K562 (cell line): ENCODE results near the gene CREG1. TPM values are rescaled to one million over a fixed set of nuclear protein-coding genes. Genes with fewer than 3 reads are reported as not detected.

Experiments
- ATAC-seq: fragments of 200-7000 bp; cut with Tn5 transposase; 3 replicates; pipeline ENCODE4 v1.9.1; 2020; ENCODE audit warnings: moderate library complexity
- BruUV-seq: library from RNA; stranded (reverse); fragments of 400-500 nt; replicated peaks from 2 replicates; lab custom pipeline; 2021; lab: Mats Ljungman, UMichigan
- CTCF ChIA-PET: fragments of 300-600 bp; formaldehyde crosslinking; extraction: SDS; loops from one replicate; lab custom pipeline; 2021; ENCODE audit warnings: low intra/inter-chr PET ratio; lab: Yijun Ruan, JAX
- POLR2A ChIA-PET: fragments of 300-600, 350-650 bp; sonication (Branson Sonifier 250); formaldehyde crosslinking; extraction: SDS; loops from one replicate; lab custom pipeline; 2021; ENCODE audit warnings: antibody characterized with exemption, inconsistent platforms; lab: Yijun Ruan, JAX
- DNase-seq, 4 experiments: peaks; one replicate each; pipeline versions ENCODE4 v3.0.0 to v3.0.0-alpha.2; 2011 to 2018; ENCODE audit warnings: low spot score in 3 of 4, mixed read lengths in 3 of 4; ENCODE audit errors: extremely low read depth in 1 of 4
- FAIRE-seq: peaks from 2 replicates; lab custom pipeline; 2011; peaks lifted over from hg19 to GRCh38; lab: Jason Lieb, UNC
- H2AFZ ChIP-seq: 2 replicates; pipeline ENCODE4 v1.6.0; 2011; ENCODE audit warnings: low read depth, low read length, control low read depth, inconsistent platforms
- H3K27ac ChIP-seq: fragments of 200-600 bp; 3 replicates; pipeline ENCODE4 v1.8.0; 2011; ENCODE audit warnings: low read depth, mild to moderate bottlenecking, control low read depth, inconsistent platforms, low read length, moderate library complexity, mixed read lengths; ENCODE audit errors: extremely low read depth
- H3K27me3 ChIP-seq, 2 experiments: fragments of 300-600 bp in 1 of 2; 2 replicates in 1 of 2; 3 replicates in 1 of 2; pipeline versions ENCODE4 v1.6.0 to v1.8.0; 2011; ENCODE audit warnings: inconsistent platforms in 2 of 2, low read length in 2 of 2, mild to moderate bottlenecking in 1 of 2, mixed read lengths in 1 of 2, moderate library complexity in 1 of 2; ENCODE audit not compliant: control insufficient read depth in 2 of 2, insufficient read depth in 2 of 2
- H3K36me3 ChIP-seq: fragments of 300-600 bp; 3 replicates; pipeline ENCODE4 v1.8.0; 2011; ENCODE audit warnings: mild to moderate bottlenecking, low read length, inconsistent platforms; ENCODE audit not compliant: control insufficient read depth, insufficient read depth
- H3K4me1 ChIP-seq, 2 experiments: fragments of 200-600 bp in 1 of 2; replicated peaks in 1 of 2; 2 replicates in 1 of 2; 3 replicates in 1 of 2; pipeline versions ENCODE4 v1.5.1 to v1.8.0; 2011; ENCODE audit warnings: inconsistent platforms in 2 of 2, low read length in 2 of 2, mild to moderate bottlenecking in 1 of 2, mixed read lengths in 1 of 2, moderate library complexity in 1 of 2; ENCODE audit not compliant: control insufficient read depth in 2 of 2, insufficient read depth in 2 of 2
- H3K4me2 ChIP-seq: 2 replicates; pipeline ENCODE4 v1.6.1; 2011; ENCODE audit warnings: low read length, control low read depth, inconsistent platforms, mixed read lengths; ENCODE audit not compliant: insufficient read depth
- H3K4me3 ChIP-seq: fragments of 200-600 bp; sonication (generic), shearing (Covaris generic); 2 replicates; pipeline ENCODE4 v1.5.1; 2016; ENCODE audit warnings: control low read depth, inconsistent platforms
- H3K79me2 ChIP-seq: fragments of 200-600 bp; 3 replicates; pipeline ENCODE4 v1.8.0; 2011; ENCODE audit warnings: low read length, inconsistent platforms; ENCODE audit not compliant: control insufficient read depth, insufficient read depth
- H3K9ac ChIP-seq, 2 experiments: 2 replicates each; pipeline versions ENCODE4 v1.6.0 to v1.6.1; 2011; ENCODE audit warnings: low read depth in 2 of 2, low read length in 2 of 2, control low read depth in 1 of 2, inconsistent platforms in 1 of 2, mild to moderate bottlenecking in 1 of 2, mixed read lengths in 1 of 2; ENCODE audit not compliant: insufficient read depth in 1 of 2
- H3K9me1 ChIP-seq: one replicate; pipeline ENCODE4 v1.6.0; 2011; ENCODE audit warnings: inconsistent platforms, mild to moderate bottlenecking, low read length, moderate library complexity; ENCODE audit not compliant: control insufficient read depth, insufficient read depth
- H3K9me3 ChIP-seq: replicated peaks from 2 replicates; pipeline ENCODE4 v1.5.1; 2011; ENCODE audit warnings: low read depth, low read length, inconsistent platforms; ENCODE audit not compliant: control insufficient read depth, insufficient read depth
- H4K20me1 ChIP-seq: replicated peaks from 2 replicates; pipeline ENCODE4 v1.6.1; 2011; ENCODE audit warnings: low read length, inconsistent platforms, mixed read lengths; ENCODE audit not compliant: control insufficient read depth, insufficient read depth
- AFF4 ChIP-seq: sonication (generic); formaldehyde crosslinking; IDR thresholded peaks from 2 replicates; pipeline ENCODE4 v1.8.0; 2023; ENCODE audit warnings: mild to moderate bottlenecking, missing genetic modification reagents
- HNRNPL ChIP-seq: fragments of 200-400 bp; formaldehyde crosslinking; IDR thresholded peaks from 2 replicates; pipeline ENCODE4 v1.6.1; 2017; ENCODE audit warnings: low read depth, mild to moderate bottlenecking, low read length
- MAX ChIP-seq: sonication (generic); formaldehyde crosslinking; IDR thresholded peaks from 2 replicates; pipeline ENCODE4 v1.9.0; 2022; ENCODE audit warnings: mild to moderate bottlenecking, missing genetic modification reagents
- NCOA4 ChIP-seq: fragments of 450-650 bp; IDR thresholded peaks from 2 replicates; pipeline ENCODE4 v1.6.1; 2018; ENCODE audit warnings: mild to moderate bottlenecking; ENCODE audit not compliant: partially characterized antibody
- PHB ChIP-seq: fragments of 250-450 bp; sonication (Bioruptor Pico); IDR thresholded peaks from 2 replicates; pipeline ENCODE4 v1.5.0; 2021
- PML ChIP-seq: IDR thresholded peaks from 2 replicates; pipeline ENCODE4 v1.6.1; 2012; ENCODE audit warnings: low read length, inconsistent platforms
- PRMT5 ChIP-seq: sonication (generic); formaldehyde crosslinking; IDR thresholded peaks from 2 replicates; pipeline ENCODE4 v1.5.0; 2020; ENCODE audit warnings: missing genetic modification reagents
- TBL1XR1 ChIP-seq, 2 experiments: IDR thresholded peaks; 2 replicates each; pipeline ENCODE4 v1.6.1; 2012; ENCODE audit warnings: improper control_type of control experiment in 2 of 2, low read length in 2 of 2, mild to moderate bottlenecking in 1 of 2
- YY1 ChIP-seq, 3 experiments: IDR thresholded peaks; 2 replicates each; pipeline ENCODE4 v1.6.1; 2011; ENCODE audit warnings: low read length in 2 of 3, mild to moderate bottlenecking in 2 of 3, moderate library complexity in 2 of 3, borderline replicate concordance in 1 of 3, control low read depth in 1 of 3, low read depth in 1 of 3; ENCODE audit not compliant: insufficient read depth in 3 of 3, insufficient replicate concordance in 2 of 3, control insufficient read depth in 1 of 3, insufficient read length in 1 of 3; ENCODE audit errors: extremely low read depth in 1 of 3
- WGBS: fragments of 100-300 bp; shearing (Covaris generic); methylation state at CpG from one replicate; pipeline ENCODE4 v1.1.6; 2016; ENCODE audit warnings: low coverage, mixed read lengths; ENCODE audit not compliant: insufficient coverage; ENCODE audit errors: missing lambda C conversion rate; 5-methylcytosine and 5-hydroxymethylcytosine counted together
- in situ Hi-C: fragments of 300-500 bp; cut with MboI; formaldehyde crosslinking; loops from 4 replicates; pipeline ENCODE4 v1.15.0; 2018; ENCODE audit warnings: inconsistent platforms, mixed read lengths
- intact Hi-C: fragments of 100-400 bp; cut with micrococcal nuclease; formaldehyde crosslinking; loops from 2 replicates; pipeline ENCODE4 v1.14.2; 2022
- polyA plus RNA-seq, 8 experiments: library from polyadenylated mRNA; depleted of rRNA in 4 of 8; stranded (reverse) in 5 of 8; unstranded in 3 of 8; fragments of >200 nt; fragmentation: Nextera tagmentation in 2 of 8; fragmentation: Illumina TruSeq in 1 of 8; extraction: Ambion mirVana in 2 of 8; extraction: Trizol in 1 of 8; gene quantifications; 2 replicates each; pipeline versions ENCODE4 v1.2.1 to v1.2.3, GENCODE V29; 2011 to 2014; ENCODE audit warnings: inconsistent platforms in 1 of 8, missing spikeins in 1 of 8
- total RNA-seq, 7 experiments: library from RNA; depleted of rRNA in 6 of 7; stranded (reverse); fragments of >200 nt in 6 of 7; fragmentation: Illumina TruSeq in 2 of 7; extraction: Trizol in 2 of 7; gene quantifications; 2 replicates each; pipeline versions ENCODE4 v1.2.1 to v1.2.3, GENCODE V29; 2011 to 2021; ENCODE audit warnings: low replicate concordance in 1 of 7
- TF ChIP-seq, protein P1 (sequence below): sonication (generic); IDR thresholded peaks from 2 replicates; pipeline ENCODE4 v1.6.1; 2016

CREG1 gene
- total and polyA plus RNA-seq, 9 of the 15 experiments (the other 6 are each of a cell fraction or from before 2014, with no cell fraction given) = 45.7 to 272 (median 161) TPM

- ATAC-seq (no peak; the same call in 2 of the 3 replicates), DNase-seq (no peak), FAIRE-seq (no peak)
- Histone ChIP-seq H3K79me2 (no peaks in the 10 kb centered on the region), H3K27me3 (peaks cover 34 to 40% of the 10 kb centered on the region in 2 experiments), H3K9me1 (no peaks in the 10 kb centered on the region), H2AFZ (peak overlapping the region; percentile 58; the same call in 1 of the 2 replicates), H3K9ac (peak overlapping the region in 1 of 2 experiments; percentile 14; a peak in 1 of 4 replicates), H3K4me3 (no peak overlapping the region), H4K20me1 (0 out of 2 replicates have a peak, but pooled peaks cover 3% of the 10 kb centered on the region), H3K4me2 (peak overlapping the region; percentile 35), H3K9me3 (no peaks in the 10 kb centered on the region), H3K27ac (no peak overlapping the region), H3K4me1 (peaks cover 0 to 5% of the 10 kb centered on the region in 2 experiments; a peak in 3 of 5 replicates), H3K36me3 (no peaks in the 10 kb centered on the region)
- intact Hi-C loops = loop anchor here (2.0 kb wide), 1 partner anchor 32 kb away; no protein-coding TSS in a partner anchor
- 4% methylated on average over 5 of the region's 5 CpGs for WGBS
- in situ Hi-C loops = no loop called here
- no TSS peak for BruUV-seq
- TF ChIP-seq AFF4 = no peak
- no peak for TF ChIP-seq HNRNPL
- peak in 1 of 3 experiments; percentile 61 for TF ChIP-seq YY1 (IDR thresholded peaks at IDR 0.05; ENCODE audit: borderline replicate concordance in 1 of 3, control insufficient read depth in 1 of 3, extremely low read depth in 1 of 3, insufficient read depth in 3 of 3, insufficient read length in 1 of 3, insufficient replicate concordance in 2 of 3, low read depth in 1 of 3, low read length in 2 of 3)
- TF ChIP-seq PRMT5 (CRISPR knock-in tag) = no peak
- no peak for TF ChIP-seq PHB (CRISPR knock-in tag)
- TF ChIP-seq, protein P1, sequence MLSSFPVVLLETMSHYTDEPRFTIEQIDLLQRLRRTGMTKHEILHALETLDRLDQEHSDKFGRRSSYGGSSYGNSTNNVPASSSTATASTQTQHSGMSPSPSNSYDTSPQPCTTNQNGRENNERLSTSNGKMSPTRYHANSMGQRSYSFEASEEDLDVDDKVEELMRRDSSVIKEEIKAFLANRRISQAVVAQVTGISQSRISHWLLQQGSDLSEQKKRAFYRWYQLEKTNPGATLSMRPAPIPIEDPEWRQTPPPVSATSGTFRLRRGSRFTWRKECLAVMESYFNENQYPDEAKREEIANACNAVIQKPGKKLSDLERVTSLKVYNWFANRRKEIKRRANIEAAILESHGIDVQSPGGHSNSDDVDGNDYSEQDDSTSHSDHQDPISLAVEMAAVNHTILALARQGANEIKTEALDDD = 0 out of 2 replicates have a peak, but pooled peaks have one; percentile 5
- TF ChIP-seq TBL1XR1 (IDR thresholded peaks at IDR 0.05; ENCODE audit: low read length in 2 of 2) = no peak
- no peak for TF ChIP-seq NCOA4
- TF ChIP-seq MAX (CRISPR knock-in tag) = no peak
- no peak for TF ChIP-seq PML
- POLR2A ChIA-PET = interaction anchor here (0.5 to 0.6 kb wide), 2 partner anchors 61 to 160 kb away, joined by 3 to 4 read pairs; partner anchors contain the start of gene CREG1
- CTCF ChIA-PET = no interaction called here
Measured at GRCh38 chr1:167492481-167492910, 61.1 kb downstream of the CREG1 start.
